Mesenchymal stem cell (in vitro differentiated cells and primary cell): ENCODE data around the gene EXOC3L2.

Source experiments
- DNase-seq: peaks from one replicate; pipeline ENCODE4 v3.0.0-alpha.2; 2013
- H2AFZ ChIP-seq: one replicate; pipeline ENCODE4 v1.6.1; 2013; ENCODE audit warnings: low read depth, mild to moderate bottlenecking, control low read depth, inconsistent platforms, low read length, moderate library complexity
- H2AK5ac ChIP-seq: 2 replicates; pipeline ENCODE4 v1.6.1; 2013; ENCODE audit warnings: low read length, moderate library complexity, mild to moderate bottlenecking, inconsistent platforms; ENCODE audit not compliant: severe bottlenecking
- H2BK120ac ChIP-seq: one replicate; pipeline ENCODE4 v1.6.1; 2013; ENCODE audit warnings: low read depth, mild to moderate bottlenecking, inconsistent platforms, low read length, moderate library complexity
- H2BK12ac ChIP-seq, 2 experiments: one replicate each; pipeline ENCODE4 v1.6.1; 2013; ENCODE audit warnings: inconsistent platforms in 2 of 2, low read length in 2 of 2, mild to moderate bottlenecking in 2 of 2, moderate library complexity in 2 of 2, control low read depth in 1 of 2
- H2BK15ac ChIP-seq: one replicate; pipeline ENCODE4 v1.6.1; 2013; ENCODE audit warnings: mild to moderate bottlenecking, low read depth, inconsistent platforms; ENCODE audit not compliant: poor library complexity, severe bottlenecking
- H2BK5ac ChIP-seq: 2 replicates; pipeline ENCODE4 v1.6.1; 2013; ENCODE audit warnings: low read depth, mild to moderate bottlenecking, low read length, control low read depth, inconsistent platforms; ENCODE audit not compliant: poor library complexity, severe bottlenecking
- H3K14ac ChIP-seq, 2 experiments: one replicate each; pipeline ENCODE4 v1.6.1; 2013; ENCODE audit warnings: inconsistent platforms in 2 of 2, low read length in 2 of 2, control low read depth in 1 of 2, mild to moderate bottlenecking in 1 of 2, moderate library complexity in 1 of 2
- H3K18ac ChIP-seq, 2 experiments: one replicate each; pipeline ENCODE4 v1.6.1; 2013; ENCODE audit warnings: inconsistent platforms in 2 of 2, low read length in 2 of 2, control low read depth in 1 of 2, low read depth in 1 of 2, mild to moderate bottlenecking in 1 of 2
- H3K23ac ChIP-seq, 2 experiments: one replicate each; pipeline ENCODE4 v1.6.1; 2013; ENCODE audit warnings: inconsistent platforms in 2 of 2, low read length in 2 of 2, mild to moderate bottlenecking in 2 of 2, moderate library complexity in 2 of 2, control low read depth in 1 of 2
- H3K27ac ChIP-seq: 2 replicates; pipeline ENCODE4 v1.5.1; 2013; ENCODE audit warnings: mild to moderate bottlenecking, moderate library complexity, low read length, control low read depth, inconsistent platforms; ENCODE audit not compliant: poor library complexity, severe bottlenecking
- H3K27me3 ChIP-seq, 2 experiments: 2 replicates each; pipeline versions ENCODE4 v1.6.1 to v1.7.0; 2013; ENCODE audit warnings: low read length in 2 of 2, mild to moderate bottlenecking in 2 of 2, moderate library complexity in 2 of 2, control low read depth in 1 of 2, inconsistent platforms in 1 of 2; ENCODE audit not compliant: control insufficient read depth in 1 of 2, insufficient read depth in 1 of 2
- H3K36me3 ChIP-seq, 2 experiments: 2 replicates each; pipeline versions ENCODE4 v1.6.1 to v1.7.0; 2013; ENCODE audit warnings: low read length in 2 of 2, control low read depth in 1 of 2, inconsistent platforms in 1 of 2, low read depth in 1 of 2, mild to moderate bottlenecking in 1 of 2; ENCODE audit not compliant: insufficient read depth in 2 of 2, control insufficient read depth in 1 of 2
- H3K4ac ChIP-seq, 2 experiments: one replicate each; pipeline ENCODE4 v1.6.1; 2013; ENCODE audit warnings: inconsistent platforms in 2 of 2, low read length in 2 of 2, mild to moderate bottlenecking in 2 of 2, moderate library complexity in 2 of 2, control low read depth in 1 of 2, low read depth in 1 of 2
- H3K4me1 ChIP-seq: 2 replicates; pipeline ENCODE4 v1.6.1; 2013; ENCODE audit warnings: low read depth, low read length, control low read depth; ENCODE audit not compliant: control insufficient read depth, insufficient read depth
- H3K4me2 ChIP-seq: 2 replicates; pipeline ENCODE4 v1.6.1; 2013; ENCODE audit warnings: low read length, mild to moderate bottlenecking, inconsistent platforms; ENCODE audit not compliant: poor library complexity, severe bottlenecking
- H3K4me3 ChIP-seq, 2 experiments: 2 replicates each; pipeline versions ENCODE4 v1.5.1 to v1.7.0; 2013; ENCODE audit warnings: low read length in 2 of 2, mild to moderate bottlenecking in 2 of 2, control low read depth in 1 of 2, low read depth in 1 of 2; ENCODE audit not compliant: insufficient read depth in 1 of 2
- H3K79me1 ChIP-seq: replicated peaks from 2 replicates; pipeline ENCODE4 v1.6.1; 2013; ENCODE audit warnings: mild to moderate bottlenecking, control low read depth, low read length, inconsistent platforms; ENCODE audit not compliant: poor library complexity, severe bottlenecking
- H3K9ac ChIP-seq: 2 replicates; pipeline ENCODE4 v1.7.0; 2013; ENCODE audit warnings: mild to moderate bottlenecking, low read length, moderate library complexity
- H3K9me3 ChIP-seq: 2 replicates; pipeline ENCODE4 v1.7.0; 2013; ENCODE audit warnings: mild to moderate bottlenecking, low read length; ENCODE audit not compliant: control insufficient read depth
- H4K8ac ChIP-seq: one replicate; pipeline ENCODE4 v1.6.1; 2013; ENCODE audit warnings: inconsistent platforms, mild to moderate bottlenecking, low read length, moderate library complexity
- H4K91ac ChIP-seq: one replicate; pipeline ENCODE4 v1.6.1; 2013; ENCODE audit warnings: mild to moderate bottlenecking, low read length, inconsistent platforms
- WGBS: methylation state at CpG from one replicate; pipeline ENCODE4 v1.1.7; 2013; ENCODE audit warnings: mixed read lengths; 5-methylcytosine and 5-hydroxymethylcytosine counted together

Gene EXOC3L2

DNA sequence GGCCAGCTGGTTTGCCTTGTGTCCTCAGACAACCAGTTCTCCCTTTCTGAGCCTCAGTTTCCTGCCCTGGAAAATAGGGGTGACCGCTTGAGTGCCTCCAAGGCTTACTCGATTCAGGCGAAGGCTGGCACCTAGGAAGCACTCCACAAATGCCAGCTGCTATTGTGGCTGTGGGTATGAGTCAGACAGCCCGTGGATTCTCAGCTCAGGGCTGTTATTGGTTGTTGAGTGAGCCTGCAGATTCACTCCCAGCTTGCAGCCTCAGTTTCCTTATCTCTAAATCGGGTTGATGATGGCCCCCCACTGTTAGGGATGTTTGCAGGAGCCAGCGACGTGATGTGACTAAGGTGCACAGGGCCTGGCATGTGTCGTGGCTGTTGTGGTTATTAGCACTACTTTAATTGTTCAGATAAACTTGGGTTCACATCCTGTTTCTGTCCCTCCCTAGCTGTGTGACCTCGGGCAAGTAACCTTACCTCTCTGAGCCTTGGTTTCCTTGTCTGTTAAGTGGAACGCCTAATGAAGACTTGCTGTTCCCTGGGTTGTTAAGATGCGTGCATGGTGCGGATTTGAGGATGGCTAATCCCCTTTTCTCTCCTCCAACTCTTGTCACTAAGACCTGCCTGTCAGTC lies 8.3 kb upstream of the EXOC3L2 start:
- Histone ChIP-seq H3K23ac (no peak overlapping the region), H2BK120ac (no peak overlapping the region), H3K18ac (no peak overlapping the region), H3K27me3 (peaks cover 0 to 4% of the 10 kb centered on the region in 2 experiments), H3K14ac (no peak overlapping the region), H3K36me3 (peaks cover 9 to 22% of the 10 kb centered on the region in 2 experiments), H3K4me3 (peak overlapping the region in 1 of 2 experiments; percentile 88), H2BK5ac (no peak overlapping the region), H3K9ac (no peak overlapping the region), H3K9me3 (no peaks in the 10 kb centered on the region), H4K8ac (no peak overlapping the region), H3K4ac (no peak overlapping the region), H3K4me2 (no peak overlapping the region), H3K27ac (no peak overlapping the region), H2AFZ (no peak overlapping the region), H2AK5ac (no peak overlapping the region), H4K91ac (no peak overlapping the region), H2BK15ac (no peak overlapping the region), H2BK12ac (peak overlapping the region in 1 of 2 experiments; percentile 25), H3K79me1 (peaks cover 22% of the 10 kb centered on the region), H3K4me1 (peaks cover 36% of the 10 kb centered on the region)
- WGBS, result 73% methylated on average over 12 of the region's 12 CpGs
- DNase-seq, result no peak

- peak overlapping the region; percentile 45 to 89 for H3K18ac ChIP-seq
- H3K4me2 ChIP-seq, result peak overlapping the region; percentile 91
- H3K27ac ChIP-seq, result peak overlapping the region; percentile 53
- peaks cover 22% of the 10 kb centered on the region for H3K79me1 ChIP-seq
- H3K9ac ChIP-seq, result peak overlapping the region; percentile 90
- WGBS, result 2% methylated on average over 52 of the region's 57 CpGs
- H4K91ac ChIP-seq, result no peak overlapping the region
- peak overlapping the region; percentile 87 to 96 for H3K14ac ChIP-seq
- peak overlapping the region; percentile 53 to 97 for H3K4ac ChIP-seq
- peak overlapping the region; percentile 82 to 88 for H3K4me3 ChIP-seq
- H2AFZ ChIP-seq, result no peak overlapping the region
- H2BK120ac ChIP-seq, result peak overlapping the region; percentile 88
- peak overlapping the region in 1 of 2 experiments; percentile 81 for H3K23ac ChIP-seq
- peaks cover 0 to 4% of the 10 kb centered on the region in 2 experiments for H3K27me3 ChIP-seq
- peaks cover 37% of the 10 kb centered on the region for H3K4me1 ChIP-seq
- no peaks in the 10 kb centered on the region for H3K9me3 ChIP-seq
- peak overlapping the region in 1 of 2 experiments; percentile 27 for H2BK12ac ChIP-seq
- no peak overlapping the region for H2BK15ac ChIP-seq
- peak overlapping the region; percentile 38 for H4K8ac ChIP-seq
- H2AK5ac ChIP-seq, result peak overlapping the region; percentile 32
- DNase-seq, result peak; percentile 41
- H3K36me3 ChIP-seq, result peaks cover 9 to 22% of the 10 kb centered on the region in 2 experiments
- H2BK5ac ChIP-seq, result peak overlapping the region; percentile 58
These were observed 6.5 kb upstream of the EXOC3L2 start for GRCh38 chr19:45251452-45252354.

GRCh38 chr19:45250832-45251451 lies 5.7 kb upstream of the EXOC3L2 start, which contains the start of gene MARK4:
Gene MARK4, plus strand, starts transcription at chr19:45251271. Its CDS starts 318 bp downstream, at chr19:45251589.
- H2BK5ac ChIP-seq, result peak within 1 kb of the TSS; percentile 58
- peak within 1 kb of the TSS; percentile 53 for H3K27ac ChIP-seq
- H3K4me1 ChIP-seq, result peaks cover 37% of the 10 kb centered on the region
- peak within 1 kb of the TSS; percentile 41 for H4K91ac ChIP-seq
- peak within 1 kb of the TSS; percentile 82 to 88 for H3K4me3 ChIP-seq
- peaks cover 0 to 4% of the 10 kb centered on the region in 2 experiments for H3K27me3 ChIP-seq
- peak; percentile 61 for DNase-seq
- H3K36me3 ChIP-seq, result peaks cover 9 to 21% of the 10 kb centered on the region in 2 experiments
- H3K18ac ChIP-seq, result peak within 1 kb of the TSS; percentile 45 to 89
- H2BK120ac ChIP-seq, result peak within 1 kb of the TSS; percentile 88
- H3K23ac ChIP-seq, result peak within 1 kb of the TSS in 1 of 2 experiments; percentile 38
- H2BK12ac ChIP-seq, result peak within 1 kb of the TSS in 1 of 2 experiments; percentile 69
- H3K79me1 ChIP-seq, result peaks cover 18% of the 10 kb centered on the region
- peak within 1 kb of the TSS; percentile 76 for H4K8ac ChIP-seq
- H3K4ac ChIP-seq, result peak within 1 kb of the TSS; percentile 53 to 97
- peak within 1 kb of the TSS; percentile 44 for H2BK15ac ChIP-seq
- H3K9ac ChIP-seq, result peak within 1 kb of the TSS; percentile 91
- no peaks in the 10 kb centered on the region for H3K9me3 ChIP-seq
- WGBS, result under 1% methylated on average over 15 of the region's 58 CpGs
- H3K14ac ChIP-seq, result peak within 1 kb of the TSS; percentile 87 to 96
- peak within 1 kb of the TSS; percentile 81 for H2AFZ ChIP-seq
- H3K4me2 ChIP-seq, result peak within 1 kb of the TSS; percentile 91
- peak within 1 kb of the TSS; percentile 32 for H2AK5ac ChIP-seq
